Gastroesophageal sphincter (tissue), 4 donors: ENCODE data around the gene S100A12. TPM values are rescaled to one million over a fixed set of nuclear protein-coding genes. Genes with fewer than 3 reads are reported as not detected.

Experiments
- ATAC-seq: fragments of 150-250 bp; one replicate; pipeline ENCODE4 v1.9.1; 2016; ENCODE audit warnings: mild to moderate bottlenecking, moderate library complexity
- H3K27ac ChIP-seq, 4 donors: fragments of 200-600 bp; sonication (generic) in 3 of 4; 1 replicate in 3 of 4; 2 replicates in 1 of 4; pipeline ENCODE4 v1.5.1; 2016 to 2019
- H3K27me3 ChIP-seq: fragments of 200-600 bp; sonication (generic); one replicate; pipeline ENCODE4 v1.5.1; 2019
- H3K36me3 ChIP-seq, 2 donors: fragments of 200-600 bp; sonication (generic); one replicate each; pipeline ENCODE4 v1.5.1; 2019; ENCODE audit warnings: control low read depth in 1 of 2
- H3K4me1 ChIP-seq, 3 donors: fragments of 200-600 bp; sonication (generic); 1 replicate in 2 of 3; 2 replicates in 1 of 3; pipeline ENCODE4 v1.5.1; 2016 to 2019; ENCODE audit warnings: control low read depth in 2 of 3
- H3K4me3 ChIP-seq, 2 donors: fragments of 200-600 bp; sonication (generic); one replicate each; pipeline ENCODE4 v1.5.1; 2019; ENCODE audit warnings: mild to moderate bottlenecking in 1 of 2, moderate library complexity in 1 of 2
- H3K9me3 ChIP-seq, 3 donors: fragments of 200-600 bp; sonication (generic); one replicate each; pipeline ENCODE4 v1.5.1; 2017 to 2019; ENCODE audit warnings: control low read depth in 2 of 3
- CTCF ChIP-seq, 4 experiments: fragments of 200-600 bp in 2 of 4; fragments of 450-650 bp in 2 of 4; sonication (generic) in 1 of 4; IDR thresholded peaks; one replicate each; pipeline ENCODE4 v1.5.1; 2017 to 2019; ENCODE audit warnings: antibody characterized with exemption in 4 of 4, mild to moderate bottlenecking in 2 of 4, moderate library complexity in 2 of 4
- EP300 ChIP-seq: sonication (generic); formaldehyde crosslinking; IDR thresholded peaks from one replicate; pipeline ENCODE4 v1.6.1; 2017; ENCODE audit warnings: antibody characterized with exemption, mild to moderate bottlenecking
- POLR2A ChIP-seq, 2 donors: fragments of 450-650 bp; IDR thresholded peaks; one replicate each; pipeline ENCODE4 v1.6.1; 2017; ENCODE audit warnings: antibody characterized with exemption in 2 of 2, mild to moderate bottlenecking in 2 of 2, moderate library complexity in 1 of 2
- POLR2AphosphoS5 ChIP-seq: sonication (generic); formaldehyde crosslinking; IDR thresholded peaks from one replicate; pipeline ENCODE4 v1.6.1; 2017; ENCODE audit warnings: antibody characterized with exemption
- WGBS, 2 donors: methylation state at CpG; one replicate each; pipeline ENCODE4 v1.1.5; 2018; ENCODE audit warnings: low coverage in 1 of 2; 5-methylcytosine and 5-hydroxymethylcytosine counted together
- total RNA-seq, 4 donors: library from RNA; depleted of rRNA; stranded (reverse); fragments of >200 nt; gene quantifications; one replicate each; pipeline ENCODE4 v1.1.0, GENCODE V29; 2016

The S100A12 gene
- total RNA-seq, 4 donors from 2014 or later: 1.4 to 21.1 (median 12.6) TPM; not detected in 1

- Histone ChIP-seq H3K4me3 (no peak overlapping the region), H3K36me3 (no peaks in the 10 kb centered on the region), H3K27ac (no peak overlapping the region), H3K4me1 (no peaks in the 10 kb centered on the region), H3K27me3 (peaks cover 17% of the 10 kb centered on the region), H3K9me3 (no peaks in the 10 kb centered on the region)
- no peak for ATAC-seq
- no peak for TF ChIP-seq CTCF (IDR thresholded peaks at IDR 0.05)
- no peak for TF ChIP-seq POLR2A (IDR thresholded peaks at IDR 0.05)
- no peak for TF ChIP-seq POLR2AphosphoS5
- TF ChIP-seq EP300: no peak
Measured at GRCh38 chr1:153364156-153364555, 11.3 kb downstream of the S100A12 start.

- Histone ChIP-seq H3K27me3 (peaks cover 17% of the 10 kb centered on the region), H3K27ac (no peak overlapping the region), H3K9me3 (no peaks in the 10 kb centered on the region), H3K36me3 (no peaks in the 10 kb centered on the region), H3K4me3 (no peak overlapping the region), H3K4me1 (no peaks in the 10 kb centered on the region)
- TF ChIP-seq CTCF (IDR thresholded peaks at IDR 0.05) (no peak), POLR2A (IDR thresholded peaks at IDR 0.05) (no peak), EP300 (no peak), POLR2AphosphoS5 (no peak)
- 59 to 93% methylated on average over 2 to 3 of the region's 3 CpGs for WGBS, 2 donors
- ATAC-seq: no peak
Measured at GRCh38 chr1:153363641-153364040, 11.8 kb downstream of the S100A12 start.

GRCh38 chr1:153362187-153362775 lies 13.1 kb downstream of the S100A12 start:
- Histone ChIP-seq H3K27me3 (peaks cover 17% of the 10 kb centered on the region), H3K27ac (no peak overlapping the region), H3K4me1 (no peaks in the 10 kb centered on the region), H3K36me3 (no peaks in the 10 kb centered on the region), H3K9me3 (no peaks in the 10 kb centered on the region), H3K4me3 (no peak overlapping the region)
- TF ChIP-seq EP300 (no peak), POLR2A (IDR thresholded peaks at IDR 0.05) (no peak), POLR2AphosphoS5 (no peak), CTCF (IDR thresholded peaks at IDR 0.05) (no peak)
- 67% methylated on average over 1 of the region's 3 CpGs; no CpG with 5 or more reads in 1 of the 2 donors for WGBS, 2 donors
- ATAC-seq: no peak

GRCh38 chr1:153361480-153362109 lies 13.8 kb downstream of the S100A12 start:
- Histone ChIP-seq H3K36me3 (no peaks in the 10 kb centered on the region), H3K4me3 (no peak overlapping the region), H3K27ac (no peak overlapping the region), H3K27me3 (peaks cover 18% of the 10 kb centered on the region), H3K9me3 (no peaks in the 10 kb centered on the region), H3K4me1 (no peaks in the 10 kb centered on the region)
- no peak for TF ChIP-seq POLR2AphosphoS5
- TF ChIP-seq EP300: no peak
- no peak for TF ChIP-seq CTCF (IDR thresholded peaks at IDR 0.05)
- TF ChIP-seq POLR2A (IDR thresholded peaks at IDR 0.05): no peak
- 100% methylated on average over 1 of the region's 4 CpGs; no CpG with 5 or more reads in 1 of the 2 donors for WGBS, 2 donors
- no peak for ATAC-seq
